NOMO-1 (cell line): ENCODE results near the gene TUBG1.
"Not testable (repeated sequence)": the region's sequence is repeated elsewhere in the genome, so short reads cannot be mapped to it uniquely, and the experiment has no call there.

Experiments used
- DNase-seq, 2 experiments: peaks; one replicate each; lab custom pipeline; 2025; ENCODE audit not compliant: unreplicated experiment in 2 of 2; lab: John Stamatoyannopoulos, UW

TUBG1 gene

DNA sequence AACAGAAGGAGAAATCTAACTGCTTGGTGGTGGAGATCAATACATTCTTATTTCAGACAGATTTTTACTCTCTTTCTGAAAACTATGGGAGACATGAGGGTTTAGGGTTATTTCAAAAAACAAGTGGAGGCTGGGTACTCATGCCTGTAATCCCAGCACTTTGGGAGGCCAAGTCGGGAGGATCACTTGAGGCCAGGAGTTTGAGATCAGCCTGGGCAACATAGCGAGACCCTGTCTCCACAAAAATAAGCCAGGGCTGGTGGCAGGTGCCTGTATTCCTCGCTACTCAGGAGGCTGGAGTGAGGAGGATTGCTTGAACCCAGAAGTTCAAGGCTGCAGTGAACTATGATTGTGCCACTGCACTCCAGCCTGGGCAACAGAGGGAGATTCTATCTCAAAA lies 12.5 kb downstream of the TUBG1 start:
- not testable (repeated sequence) for DNase-seq

DNA sequence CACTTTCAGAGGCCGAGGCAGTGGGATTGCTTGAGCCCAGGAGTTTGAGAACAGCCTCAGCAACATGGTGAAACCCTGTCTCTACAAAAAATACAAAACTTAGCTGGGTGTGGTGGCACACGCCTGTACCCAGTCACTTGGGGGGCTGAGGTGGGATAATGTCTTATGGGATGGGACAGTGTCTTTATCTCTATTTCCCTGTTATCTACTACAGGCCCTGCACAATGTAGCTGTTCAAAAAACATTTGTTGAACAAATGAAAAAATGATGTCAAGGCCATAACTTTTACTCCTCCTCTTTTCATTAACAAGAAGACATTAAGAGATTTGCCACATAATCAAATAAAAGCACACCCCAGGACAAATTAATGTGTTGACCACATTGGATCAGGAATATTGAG lies 13.8 kb downstream of the TUBG1 start:
- DNase-seq, result no peak

DNA sequence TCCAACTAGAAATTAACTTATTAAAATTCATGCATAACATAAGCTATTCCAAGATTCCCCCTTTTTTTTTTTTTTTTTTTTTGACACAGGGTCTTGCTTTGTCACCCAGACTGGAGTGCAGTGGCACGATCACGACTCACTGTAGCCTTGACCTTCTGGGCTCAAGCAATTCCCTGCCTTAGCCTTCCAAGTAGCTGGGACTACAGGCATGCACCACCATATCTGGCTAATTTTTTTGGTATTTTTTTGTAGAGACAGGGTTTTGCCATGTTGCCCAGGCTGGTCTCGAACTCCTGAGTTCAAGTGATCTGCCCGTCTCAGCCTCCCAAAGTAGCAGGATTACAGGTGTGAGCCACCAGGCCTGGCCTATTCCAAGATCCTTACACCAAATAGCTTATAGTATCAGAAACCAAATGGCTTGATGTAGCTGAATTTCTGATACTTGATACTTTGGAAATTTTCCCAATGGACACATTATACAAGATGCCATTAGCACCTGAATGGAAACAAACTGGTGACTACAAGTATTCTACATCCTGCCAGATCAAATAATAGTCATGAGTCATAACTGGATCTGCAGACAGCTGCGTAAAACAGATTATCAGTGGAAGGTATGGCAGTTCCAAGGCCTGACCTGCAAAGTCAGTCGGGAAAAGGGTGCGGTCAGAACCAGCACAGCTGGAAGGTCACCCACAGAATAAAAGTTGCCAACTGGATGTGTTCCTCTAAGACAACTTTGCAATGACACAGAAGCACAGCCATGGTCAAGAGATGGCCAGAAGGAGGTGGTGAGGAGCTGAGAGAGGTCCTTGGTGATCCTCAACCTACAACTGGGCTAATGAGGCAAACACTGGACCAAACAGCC lies 14.5 kb downstream of the TUBG1 start:
- DNase-seq, result no peak

DNA sequence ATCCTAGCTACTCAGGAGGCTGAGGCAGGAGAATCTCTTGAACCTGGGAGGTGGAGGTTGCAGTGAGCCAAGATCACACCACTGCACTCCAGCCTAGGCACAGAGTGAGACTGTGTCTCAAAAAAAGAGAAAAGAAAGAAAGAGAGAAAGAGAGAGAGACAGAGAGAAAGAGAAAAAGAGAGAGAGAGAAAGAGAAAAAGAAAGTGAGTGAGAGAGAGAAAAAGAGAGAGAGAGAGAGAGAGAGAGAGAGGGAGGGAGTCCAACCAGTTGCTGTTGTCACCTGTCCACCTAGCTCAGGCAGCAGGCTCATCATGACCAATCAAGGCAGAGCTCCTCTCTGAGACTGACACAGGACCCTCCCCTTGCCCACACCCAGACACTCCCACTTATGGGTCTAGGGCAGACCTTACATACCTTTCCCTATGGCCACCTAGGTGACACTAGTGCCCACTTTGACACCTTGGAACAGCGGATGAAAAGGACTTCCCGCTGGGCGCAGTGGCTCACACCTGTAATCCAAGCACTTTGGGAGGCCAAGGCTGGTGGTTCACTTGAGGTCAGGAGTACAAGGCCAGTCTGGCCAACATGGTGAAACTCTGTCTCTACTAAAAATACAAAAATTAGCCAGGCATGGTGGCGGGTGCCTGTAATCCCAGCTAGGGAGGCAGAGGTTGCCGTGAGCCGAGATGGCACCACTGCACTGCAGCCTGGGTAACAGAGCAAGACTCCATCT lies 17.7 kb downstream of the TUBG1 start:
- not testable (repeated sequence) for DNase-seq

DNA sequence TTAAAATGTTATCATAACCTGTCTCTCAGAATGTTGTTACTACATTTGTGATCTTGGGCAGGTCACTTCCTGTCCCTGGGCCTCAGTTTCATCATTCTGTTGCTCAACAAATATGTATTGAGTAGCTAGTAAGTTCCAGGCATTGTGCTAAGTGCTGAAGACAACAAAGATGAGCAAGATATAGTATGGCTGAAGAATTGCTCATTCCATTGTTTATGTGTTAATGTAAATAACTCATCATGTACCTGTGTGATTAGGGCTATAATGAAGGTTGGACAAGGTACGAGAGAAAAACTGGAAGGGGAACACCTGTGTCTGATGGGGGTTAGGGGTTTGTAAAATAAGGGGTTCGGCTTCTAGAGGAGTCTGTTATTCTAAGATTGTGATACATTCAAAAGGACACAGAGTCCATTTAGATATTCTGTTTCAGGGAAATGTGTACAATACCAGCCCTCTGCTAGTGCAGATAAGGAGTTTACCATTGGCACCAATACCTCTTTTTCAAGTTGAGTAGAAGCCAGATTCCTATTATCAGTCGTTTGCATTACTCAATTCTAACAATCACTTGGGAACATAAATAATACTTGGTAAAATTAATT lies 20.0 kb downstream of the TUBG1 start:
- DNase-seq, result peak; percentile 9 to 45

DNA sequence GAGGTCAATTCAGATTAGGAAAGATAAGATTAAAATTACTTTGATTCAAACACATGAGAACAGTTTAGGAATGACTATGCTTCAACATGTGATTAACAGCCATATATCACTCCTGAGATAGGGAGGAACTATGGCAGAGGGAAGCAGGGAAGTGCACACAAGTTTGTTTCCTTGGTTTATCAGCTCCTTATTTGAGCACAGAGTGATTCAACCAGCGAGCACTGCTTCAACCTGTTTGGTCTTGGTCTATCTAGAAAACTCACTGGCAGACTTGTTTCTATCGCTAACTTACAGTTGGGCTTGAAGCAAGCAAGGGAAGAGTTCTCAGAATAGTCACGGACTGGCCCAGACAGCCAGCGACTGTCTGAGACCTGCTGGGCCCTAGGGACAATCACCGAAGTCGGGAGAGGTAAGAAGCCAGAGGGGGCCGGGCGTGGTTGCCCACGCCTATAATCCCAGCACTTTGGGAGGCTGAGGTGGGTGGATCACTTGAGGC lies 23.5 kb downstream of the TUBG1 start:
- no peak for DNase-seq

DNA sequence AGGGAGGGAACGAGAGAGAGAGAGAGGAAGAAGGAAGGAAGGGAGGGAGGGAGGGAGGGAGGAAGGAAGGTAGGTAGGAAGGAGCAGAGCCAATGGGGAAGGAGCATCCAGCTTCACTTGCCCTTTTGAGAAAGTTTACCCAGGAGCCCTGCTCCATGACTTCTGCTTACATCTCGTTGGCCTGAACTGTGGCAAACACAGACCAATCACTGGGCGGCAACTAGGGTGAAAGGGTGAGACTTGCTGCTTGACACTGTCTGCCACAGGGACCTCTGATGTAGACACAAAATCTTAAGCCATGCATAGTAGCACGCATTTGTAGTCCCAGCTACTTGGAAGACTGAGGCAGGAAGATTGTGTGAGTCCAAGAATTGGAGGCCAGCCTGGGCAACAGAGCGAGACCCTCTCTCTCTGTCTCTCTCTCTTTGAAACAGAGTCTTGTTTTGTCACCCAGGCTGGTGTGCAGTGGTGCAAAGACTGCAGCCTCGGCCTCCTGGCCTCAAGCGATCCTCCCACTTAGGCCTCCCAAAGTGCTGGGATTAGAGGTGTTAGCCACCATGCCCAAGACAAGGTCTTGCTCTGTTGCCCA lies 30.1 kb downstream of the TUBG1 start:
- DNase-seq, result no peak

DNA sequence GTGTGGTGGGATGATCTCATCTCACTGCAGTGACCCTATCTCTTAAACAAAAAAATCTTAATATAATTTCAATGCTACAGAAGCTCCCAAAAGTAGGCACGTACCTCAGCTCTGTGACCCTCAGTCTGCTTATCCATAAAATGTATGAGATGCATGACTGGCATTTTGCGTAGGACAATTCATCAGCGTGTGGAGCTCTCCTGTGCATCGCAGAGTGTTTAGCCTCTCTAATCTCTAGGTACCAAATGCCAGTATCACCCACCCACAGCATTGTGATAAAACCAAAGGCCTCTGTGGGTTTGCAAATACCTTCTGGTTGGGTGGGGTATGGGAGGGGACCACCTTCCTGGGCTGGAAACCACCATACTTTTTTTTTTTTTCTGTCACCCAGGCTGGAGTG lies 30.6 kb downstream of the TUBG1 start:
- DNase-seq, result no peak

DNA sequence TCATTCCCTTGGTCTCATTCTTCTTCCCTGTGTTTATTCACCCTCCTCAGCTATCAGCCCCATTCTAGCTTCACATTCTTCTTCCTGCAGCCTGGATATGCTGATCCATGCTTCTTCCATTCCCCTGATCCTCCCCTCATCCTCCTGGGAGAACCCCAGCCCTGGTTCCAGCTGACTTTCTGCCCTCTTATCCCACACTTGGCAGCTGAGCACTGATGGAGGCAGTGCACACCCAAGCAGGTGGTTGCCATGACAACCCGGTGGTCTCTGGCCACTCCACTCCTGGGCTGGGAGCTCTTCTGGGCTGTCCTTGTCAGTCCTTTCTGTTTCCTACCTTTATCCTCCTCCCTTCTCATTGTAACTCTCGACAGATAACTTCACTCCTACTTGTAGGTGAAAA lies 32.9 kb downstream of the TUBG1 start:
- DNase-seq, result no peak

DNA sequence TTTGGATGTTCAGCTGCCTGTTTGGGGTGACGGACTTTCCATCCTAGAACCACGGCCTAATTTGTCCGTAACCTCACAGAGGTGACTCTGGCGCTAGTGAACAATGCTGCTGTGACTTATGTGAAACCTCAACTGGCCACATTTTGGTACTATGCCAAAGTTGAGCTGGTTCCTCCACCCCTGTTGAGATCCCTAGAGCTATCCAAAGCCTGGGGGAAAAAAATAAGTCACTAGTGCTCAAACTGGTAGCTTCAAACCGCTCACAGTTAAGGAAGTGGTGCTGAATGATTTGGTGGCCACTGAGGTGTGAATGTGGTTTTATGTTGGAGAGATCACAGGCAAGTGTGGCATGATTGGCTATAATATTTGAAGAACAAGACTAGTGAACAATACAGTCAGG lies 38.3 kb downstream of the TUBG1 start:
- no peak for DNase-seq

DNA sequence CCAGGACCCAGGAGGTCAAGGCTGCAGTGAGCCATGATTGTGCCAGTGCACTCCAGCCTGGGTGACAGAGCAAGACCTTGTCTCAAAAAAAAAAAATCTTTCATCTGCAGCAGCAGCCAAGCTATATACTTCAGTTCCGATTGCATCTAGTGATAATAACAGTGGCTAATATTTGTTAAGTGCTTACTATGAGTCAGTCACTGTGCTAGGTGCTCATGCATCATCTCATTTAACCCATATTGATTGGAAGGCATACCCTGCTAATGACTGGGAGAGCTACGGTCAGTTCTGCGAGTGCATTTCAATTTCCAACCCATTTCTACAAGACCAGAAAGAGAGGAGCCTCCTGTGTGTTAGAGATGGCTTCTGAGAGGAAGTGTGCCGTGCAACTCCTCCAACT lies 41.9 kb downstream of the TUBG1 start:
- DNase-seq, result peak in 1 of 2 experiments; percentile 45

DNA sequence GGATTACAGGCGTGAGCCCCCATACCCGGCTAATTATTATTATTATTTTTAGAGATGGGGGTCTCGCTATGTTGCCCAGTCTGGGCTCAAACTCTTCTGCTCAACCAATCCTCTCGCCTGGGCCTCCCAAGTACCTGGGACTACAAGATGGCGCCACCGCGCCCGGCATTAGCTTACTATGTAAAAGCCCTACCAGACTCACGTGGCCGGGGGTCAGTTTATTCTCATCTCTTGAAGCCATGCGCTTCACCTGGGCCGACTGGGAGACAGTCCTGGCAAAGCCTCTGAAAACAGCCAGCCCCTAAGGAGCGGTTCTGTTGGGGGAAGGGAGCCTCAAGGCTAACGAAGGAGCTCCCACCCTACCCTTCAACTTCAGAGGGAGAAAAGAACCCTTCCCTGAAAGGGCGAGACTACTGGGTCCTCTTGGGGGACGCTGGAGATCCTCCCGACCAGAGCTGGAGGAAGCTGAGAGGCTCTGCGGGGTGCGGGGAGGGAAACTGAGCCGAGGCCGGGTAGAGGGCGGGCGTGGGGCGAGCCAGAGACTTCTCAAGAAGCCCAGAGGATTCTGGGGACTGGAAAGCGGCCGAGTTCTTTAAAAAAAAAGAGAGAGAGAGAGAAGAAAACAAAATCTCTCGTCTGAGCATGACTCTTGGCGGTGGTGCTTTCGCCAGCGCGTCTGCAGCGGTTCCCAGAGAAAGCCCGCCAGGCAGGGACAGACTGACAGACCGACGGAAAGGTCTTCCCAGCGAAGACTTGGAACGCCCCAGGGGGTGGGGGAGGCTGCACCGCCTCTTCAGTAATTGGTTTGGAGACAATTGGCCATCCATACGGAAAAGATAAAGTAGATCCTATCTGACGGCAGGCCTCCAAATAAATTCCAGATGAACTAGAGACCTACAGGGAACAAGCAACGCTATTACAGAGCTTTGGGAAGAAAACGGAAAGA lies 44.0 kb downstream of the TUBG1 start:
- DNase-seq, result no peak

DNA sequence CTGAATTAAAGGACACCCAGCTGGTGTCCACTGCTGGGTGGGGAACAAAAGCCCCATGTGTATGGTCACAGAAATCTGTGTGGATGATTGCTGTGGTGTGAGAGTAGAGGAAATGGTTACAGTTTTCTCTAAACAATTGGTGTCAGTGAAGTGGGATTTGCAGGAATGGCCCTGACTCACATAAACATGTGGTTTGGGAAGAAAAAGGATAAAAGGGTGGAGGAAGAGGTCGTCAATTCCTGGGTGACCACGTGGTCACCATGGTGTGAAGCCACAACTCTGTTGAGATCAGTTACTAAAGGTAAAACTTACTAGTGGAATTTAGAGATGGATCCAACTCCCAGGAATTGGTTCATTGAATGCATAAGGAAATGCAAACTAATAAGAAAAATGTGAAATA lies 46.0 kb downstream of the TUBG1 start:
- no peak for DNase-seq

DNA sequence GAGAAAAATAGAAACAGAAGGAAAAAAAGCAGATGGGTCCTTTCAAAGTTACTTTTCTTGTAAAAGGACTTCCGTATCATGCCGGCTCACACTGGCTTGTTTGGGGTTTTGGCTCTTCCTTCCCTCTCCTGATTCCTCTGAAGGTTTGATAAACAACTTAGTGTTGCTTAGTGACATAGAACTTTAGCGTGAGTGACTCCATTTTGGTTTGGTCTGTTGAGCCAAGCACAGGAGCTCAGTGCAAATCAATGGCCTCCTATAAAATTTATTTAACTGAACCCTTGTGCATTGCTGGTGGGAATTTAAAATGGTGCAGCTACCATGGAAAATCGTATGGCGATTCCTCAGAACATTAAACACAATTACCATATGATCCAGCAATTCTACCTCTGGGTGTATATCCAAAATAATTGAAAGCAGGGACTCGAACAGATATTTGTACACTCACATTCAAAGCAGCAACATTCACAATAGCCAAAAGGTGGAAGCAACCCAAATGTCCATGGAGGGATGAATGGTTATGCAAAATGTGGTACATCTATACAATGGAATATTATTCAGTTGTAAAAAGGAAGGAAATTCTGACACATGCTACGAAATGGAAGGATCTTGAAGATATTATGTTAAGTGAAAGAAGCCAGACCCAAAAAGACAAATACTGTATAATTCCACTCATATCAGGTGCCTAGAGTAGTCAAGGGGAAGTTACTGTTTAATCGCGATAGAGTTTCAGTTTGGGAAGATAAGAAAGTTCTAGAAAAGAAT lies 48.5 kb downstream of the TUBG1 start:
- no peak for DNase-seq

DNA sequence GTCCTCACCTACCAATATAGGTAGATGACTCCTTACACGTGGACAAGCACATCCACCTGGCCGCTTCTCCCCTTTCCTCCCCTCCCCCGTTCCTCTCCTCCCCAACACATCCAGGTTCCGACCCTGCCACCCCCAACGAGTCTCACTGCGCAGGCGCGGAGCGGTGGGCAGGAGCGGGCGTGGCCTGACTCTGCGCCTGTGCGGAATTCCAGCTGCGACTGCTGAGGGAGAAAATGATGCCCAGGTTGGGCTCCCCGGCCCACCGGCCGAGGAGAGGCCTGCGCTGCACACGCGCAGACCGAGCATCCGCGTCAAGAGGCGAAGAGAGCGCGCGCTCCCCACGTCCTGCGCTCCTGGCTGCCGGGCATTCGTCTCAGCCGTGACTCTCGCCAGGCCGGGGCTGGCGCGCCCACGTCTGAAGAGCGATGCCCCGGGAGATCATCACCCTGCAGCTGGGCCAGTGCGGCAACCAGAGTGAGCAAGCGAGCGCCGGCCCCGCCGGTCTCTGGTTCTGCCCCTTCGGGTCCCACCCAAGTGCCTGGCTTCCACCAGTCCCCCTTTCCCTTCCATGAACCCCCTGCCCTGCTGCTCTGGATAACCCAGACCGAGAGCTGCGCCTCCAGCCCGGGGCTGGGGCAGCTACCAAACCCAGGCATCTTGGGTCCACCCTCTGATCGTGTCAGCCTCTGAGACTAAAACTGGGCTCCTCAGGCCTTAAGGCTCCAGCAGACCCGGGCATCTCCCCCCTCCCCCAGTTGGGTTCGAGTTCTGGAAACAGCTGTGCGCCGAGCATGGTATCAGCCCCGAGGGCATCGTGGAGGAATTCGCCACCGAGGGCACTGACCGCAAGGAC lies 49.8 kb downstream of the TUBG1 start, which contains the start of gene TUBG2:
Gene TUBG2, plus strand, starts transcription at position 206 of the 853 bp plus-strand sequence. Its CDS starts 220 bp downstream, at position 426.
- DNase-seq, result peak; percentile 55 to 59

DNA sequence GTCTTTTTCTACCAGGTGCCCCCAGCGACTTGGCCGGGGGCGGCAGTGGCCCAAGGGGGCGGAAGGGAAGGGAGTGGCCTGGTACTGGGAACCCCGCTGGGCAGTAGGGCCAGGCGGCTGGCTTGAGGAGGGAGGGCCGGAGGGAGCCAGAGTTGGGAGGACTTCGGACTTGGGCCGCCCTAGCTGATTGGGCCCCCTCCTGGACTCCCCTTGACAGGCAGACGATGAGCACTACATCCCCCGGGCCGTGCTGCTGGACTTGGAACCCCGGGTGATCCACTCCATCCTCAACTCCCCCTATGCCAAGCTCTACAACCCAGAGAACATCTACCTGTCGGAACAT lies 50.4 kb downstream of the TUBG1 start:
- not testable (repeated sequence) for DNase-seq

DNA sequence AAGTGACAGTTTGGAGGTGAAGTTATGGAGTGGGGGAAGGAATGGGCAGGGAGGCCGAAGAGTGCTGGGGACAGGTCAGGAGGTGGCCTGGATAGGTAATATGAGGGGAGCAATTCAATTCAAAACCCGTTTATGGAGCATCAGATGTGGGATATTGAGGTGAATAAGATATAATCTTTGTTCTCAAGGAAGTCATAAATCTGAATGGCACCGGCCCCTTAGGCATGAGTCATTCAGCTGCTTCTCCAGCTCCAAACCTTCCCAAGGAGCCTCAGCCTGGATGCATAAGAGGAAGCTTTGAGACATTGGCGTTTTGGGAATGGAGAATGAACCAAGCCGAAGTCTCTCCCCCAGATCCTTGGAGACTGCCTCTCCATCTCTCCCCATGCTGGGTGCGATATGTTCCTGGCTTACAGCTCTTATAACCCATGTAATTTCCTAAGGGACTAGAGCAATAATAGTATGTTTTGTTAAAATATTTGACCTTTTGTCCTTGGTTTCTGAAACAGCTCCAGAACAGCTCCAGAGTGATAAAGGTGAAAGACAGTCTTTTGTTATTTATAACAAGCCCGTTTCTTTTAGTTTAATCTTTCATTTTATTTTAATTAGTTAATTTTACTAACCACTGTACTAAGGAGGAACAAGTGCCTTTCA lies 51.3 kb downstream of the TUBG1 start:
- no peak for DNase-seq
